A673 (cell line): ENCODE measurements around the gene NTN1. TPM values are rescaled to one million over a fixed set of nuclear protein-coding genes. Genes with fewer than 3 reads are reported as not detected.

ENCODE experiments used
- BruUV-seq: library from RNA; stranded (reverse); fragments of 400-500 nt; replicated peaks from 2 replicates; lab custom pipeline; 2021; lab: Mats Ljungman, UMichigan
- CTCF ChIA-PET: fragments of 300-600 bp; sonication (Branson Sonifier 250); formaldehyde crosslinking; loops from one replicate; lab custom pipeline; 2022; ENCODE audit warnings: antibody characterized with exemption; lab: Charles Lee
- POLR2A ChIA-PET: fragments of 300-600 bp; sonication (Branson Sonifier 250); formaldehyde crosslinking; loops from one replicate; lab custom pipeline; 2022; ENCODE audit warnings: antibody characterized with exemption; ENCODE audit not compliant: low non-redundant PET; lab: Charles Lee
- DNase-seq: peaks from one replicate; pipeline ENCODE4 v3.0.0-alpha.2; 2015; ENCODE audit warnings: low spot score
- H3K27ac ChIP-seq: fragments of 200-600 bp; sonication (generic); 2 replicates; pipeline ENCODE4 v1.5.1; 2016; ENCODE audit warnings: mixed run types, low read depth, mild to moderate bottlenecking, mixed read lengths, antibody characterized with exemption, low read length; ENCODE audit not compliant: poor library complexity, severe bottlenecking
- H3K27me3 ChIP-seq: fragments of 200-600 bp; sonication (generic); replicated peaks from 2 replicates; pipeline ENCODE4 v1.6.1; 2017; ENCODE audit warnings: mixed run types, low read depth, mild to moderate bottlenecking, mixed read lengths, antibody characterized with exemption, low read length; ENCODE audit not compliant: insufficient read depth, poor library complexity
- H3K36me3 ChIP-seq: fragments of 200-600 bp; sonication (generic); 2 replicates; pipeline ENCODE4 v1.6.1; 2016; ENCODE audit warnings: mixed run types, mild to moderate bottlenecking, mixed read lengths, antibody characterized with exemption, low read length; ENCODE audit not compliant: insufficient read depth, poor library complexity, severe bottlenecking
- H3K4me1 ChIP-seq: fragments of 200-600 bp; sonication (generic); 2 replicates; pipeline ENCODE4 v1.6.1; 2017; ENCODE audit warnings: mixed run types, mild to moderate bottlenecking, mixed read lengths, antibody characterized with exemption, low read length; ENCODE audit not compliant: insufficient read depth, poor library complexity, severe bottlenecking
- H3K4me3 ChIP-seq: fragments of 200-600 bp; sonication (generic); 2 replicates; pipeline ENCODE4 v1.5.1; 2016; ENCODE audit warnings: low read depth, mixed run types, mild to moderate bottlenecking, mixed read lengths, low read length; ENCODE audit not compliant: poor library complexity, severe bottlenecking
- H3K9me3 ChIP-seq: fragments of 200-600 bp; sonication (generic); 2 replicates; pipeline ENCODE4 v1.6.1; 2016; ENCODE audit warnings: mixed run types, low read depth, mild to moderate bottlenecking, mixed read lengths, antibody characterized with exemption, low read length; ENCODE audit not compliant: poor library complexity, severe bottlenecking
- CTCF ChIP-seq: fragments of 300-800, 200-600 bp; sonication (generic); conservative IDR thresholded peaks from 2 replicates; pipeline ENCODE4 v1.5.1; 2017; ENCODE audit warnings: low read depth, mild to moderate bottlenecking, antibody characterized with exemption, low read length, moderate library complexity, mixed read lengths
- EZH2 ChIP-seq: fragments of 200-600 bp; sonication (generic); IDR thresholded peaks from 2 replicates; pipeline ENCODE4 v1.6.1; 2017; ENCODE audit warnings: borderline replicate concordance, low read depth, mild to moderate bottlenecking, mixed read lengths, antibody characterized with exemption, low read length; ENCODE audit not compliant: poor library complexity, severe bottlenecking
- intact Hi-C: fragments of 100-400 bp; cut with micrococcal nuclease; formaldehyde crosslinking; loops from one replicate; pipeline ENCODE4 v1.10.0; 2022; ENCODE audit not compliant: unreplicated experiment
- total RNA-seq: library from RNA; stranded (reverse); gene quantifications from 2 replicates; pipeline ENCODE4 v1.2.3, GENCODE V29; 2021

The NTN1 gene
- total RNA-seq, 1 experiment from 2014 or later: 4.3 TPM

- intact Hi-C loops: no loop called here
- no peak overlapping the region for H3K27ac ChIP-seq
- ChIA-PET POLR2A (no interaction called here), CTCF (no interaction called here)
- H3K36me3 ChIP-seq: no peaks in the 10 kb centered on the region
- no peaks in the 10 kb centered on the region for H3K27me3 ChIP-seq
- TF ChIP-seq CTCF (no peak), EZH2 (no peak)
- BruUV-seq: no TSS peak
- no peak for DNase-seq
- no peak overlapping the region for H3K4me3 ChIP-seq
- no peaks in the 10 kb centered on the region for H3K4me1 ChIP-seq
- no peaks in the 10 kb centered on the region for H3K9me3 ChIP-seq
Observed at GRCh38 chr17:9188367-9188766, 167.1 kb downstream of the NTN1 start.

GRCh38 chr17:9189870-9190269 lies 168.6 kb downstream of the NTN1 start:
- intact Hi-C loops: no loop called here
- Histone ChIP-seq H3K4me3 (no peak overlapping the region), H3K27me3 (no peaks in the 10 kb centered on the region), H3K4me1 (no peaks in the 10 kb centered on the region), H3K9me3 (no peaks in the 10 kb centered on the region), H3K36me3 (no peaks in the 10 kb centered on the region), H3K27ac (no peak overlapping the region)
- ChIA-PET CTCF (no interaction called here), POLR2A (no interaction called here)
- no TSS peak for BruUV-seq
- TF ChIP-seq EZH2 (no peak), CTCF (no peak)
- DNase-seq: no peak

- peaks cover 10% of the 10 kb centered on the region for H3K4me1 ChIP-seq
- no peak overlapping the region for H3K27ac ChIP-seq
- ChIA-PET POLR2A (no interaction called here), CTCF (no interaction called here)
- no peaks in the 10 kb centered on the region for H3K9me3 ChIP-seq
- no peak overlapping the region for H3K4me3 ChIP-seq
- intact Hi-C loops: no loop called here
- H3K27me3 ChIP-seq: no peaks in the 10 kb centered on the region
- BruUV-seq: no TSS peak
- DNase-seq: no peak
- no peaks in the 10 kb centered on the region for H3K36me3 ChIP-seq
- no peak for TF ChIP-seq CTCF
- TF ChIP-seq EZH2: no peak
Observed at GRCh38 chr17:9192010-9192409, 170.7 kb downstream of the NTN1 start.
